K562 (cell line): Measurements from ENCODE around the gene ZBTB46. TPM values are rescaled to one million over a fixed set of nuclear protein-coding genes. Genes with fewer than 3 reads are reported as not detected.
A peak's percentile ranks its signal among the peaks of the same experiment; 100 is the strongest.

Experiments
- BRD9 ChIP-seq: fragments of 450-650 bp; IDR thresholded peaks from 2 replicates; pipeline ENCODE4 v1.6.1; 2018; ENCODE audit warnings: low read depth; ENCODE audit not compliant: partially characterized antibody
- CAMTA2 ChIP-seq: fragments of 250-450 bp; sonication (Bioruptor Pico); conservative IDR thresholded peaks from 2 replicates; pipeline ENCODE4 v1.5.1; 2022
- DACH1 ChIP-seq: fragments of 450-650 bp; IDR thresholded peaks from 2 replicates; pipeline ENCODE4 v1.6.1; 2018; ENCODE audit not compliant: partially characterized antibody
- DDX20 ChIP-seq: fragments of 450-650 bp; IDR thresholded peaks from 2 replicates; pipeline ENCODE4 v1.6.1; 2016; ENCODE audit warnings: missing genetic modification characterization, low read depth, mild to moderate bottlenecking, missing compliant biosample characterization, moderate library complexity
- KAT8 ChIP-seq: fragments of 450-650 bp; IDR thresholded peaks from 2 replicates; pipeline ENCODE4 v1.6.1; 2016; ENCODE audit warnings: low read depth, mild to moderate bottlenecking
- MCM5 ChIP-seq: fragments of 450-650 bp; IDR thresholded peaks from 2 replicates; pipeline ENCODE4 v1.6.1; 2016; ENCODE audit warnings: low read depth
- MTA1 ChIP-seq: fragments of 450-650 bp; IDR thresholded peaks from 2 replicates; pipeline ENCODE4 v1.6.1; 2017; ENCODE audit warnings: borderline replicate concordance
- SMAD3 ChIP-seq: fragments of 450-650 bp; formaldehyde crosslinking; conservative IDR thresholded peaks from 2 replicates; pipeline ENCODE4 v1.4.0; 2020; ENCODE audit warnings: mild to moderate bottlenecking
- TRIM25 ChIP-seq: fragments of 450-650 bp; IDR thresholded peaks from 2 replicates; pipeline ENCODE4 v1.7.0; 2016; ENCODE audit warnings: borderline replicate concordance
- ZBTB5 ChIP-seq: fragments of 450-650 bp; IDR thresholded peaks from 2 replicates; pipeline ENCODE4 v1.6.1; 2017; ENCODE audit warnings: antibody characterized with exemption
- ZNF444 ChIP-seq: fragments of 250-450 bp; sonication (Bioruptor Pico); IDR thresholded peaks from 2 replicates; pipeline ENCODE4 v1.4.0; 2020; ENCODE audit warnings: mild to moderate bottlenecking, moderate library complexity
- ZNF780A ChIP-seq: fragments of 250-450 bp; sonication (Bioruptor Pico); IDR thresholded peaks from 2 replicates; pipeline ENCODE4 v1.5.0; 2021; ENCODE audit warnings: mild to moderate bottlenecking
- polyA plus RNA-seq, 8 experiments: library from polyadenylated mRNA; depleted of rRNA in 4 of 8; stranded (reverse) in 5 of 8; unstranded in 3 of 8; fragments of >200 nt; fragmentation: Nextera tagmentation in 2 of 8; fragmentation: Illumina TruSeq in 1 of 8; extraction: Ambion mirVana in 2 of 8; extraction: Trizol in 1 of 8; gene quantifications; 2 replicates each; pipeline versions ENCODE4 v1.2.1 to v1.2.3, GENCODE V29; 2011 to 2014; ENCODE audit warnings: inconsistent platforms in 1 of 8, missing spikeins in 1 of 8
- total RNA-seq, 7 experiments: library from RNA; depleted of rRNA in 6 of 7; stranded (reverse); fragments of >200 nt in 6 of 7; fragmentation: Illumina TruSeq in 2 of 7; extraction: Trizol in 2 of 7; gene quantifications; 2 replicates each; pipeline versions ENCODE4 v1.2.1 to v1.2.3, GENCODE V29; 2011 to 2021; ENCODE audit warnings: low replicate concordance in 1 of 7
- TF ChIP-seq, protein P1 (sequence below), 3 experiments: fragments of 200-800 bp in 1 of 3; sonication (Bioruptor generic) in 1 of 3; sonication (generic) in 1 of 3; formaldehyde crosslinking in 1 of 3; IDR thresholded peaks; 2 replicates each; pipeline versions ENCODE4 v1.6.1 to v1.8.0; 2016 to 2022; ENCODE audit warnings: mild to moderate bottlenecking in 2 of 3, missing compliant biosample characterization in 2 of 3, missing genetic modification characterization in 2 of 3, missing genetic modification reagents in 1 of 3

Gene ZBTB46
- total and polyA plus RNA-seq, 9 of the 15 experiments (the other 6 are each of a cell fraction or from before 2014, with no cell fraction given) = 0.29 to 4.1 (median 1.1) TPM

GRCh38 chr20:63846888-63847236, 15.8 kb upstream of the ZBTB46 start (continued):
- peak; percentile 94; the same call in 1 of the 2 replicates for TF ChIP-seq TRIM25
- TF ChIP-seq MTA1 = no peak
- no peak for TF ChIP-seq CAMTA2 (CRISPR knock-in tag)
- TF ChIP-seq DACH1 = no peak
- no peak for TF ChIP-seq ZNF444
- no peak for TF ChIP-seq KAT8
- peak; percentile 46 for TF ChIP-seq BRD9
- no peak for TF ChIP-seq DDX20 (tag)
- TF ChIP-seq, protein P1, sequence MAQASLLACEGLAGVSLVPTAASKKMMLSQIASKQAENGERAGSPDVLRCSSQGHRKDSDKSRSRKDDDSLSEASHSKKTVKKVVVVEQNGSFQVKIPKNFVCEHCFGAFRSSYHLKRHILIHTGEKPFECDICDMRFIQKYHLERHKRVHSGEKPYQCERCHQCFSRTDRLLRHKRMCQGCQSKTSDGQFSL (CRISPR knock-in tag; IDR thresholded peaks at IDR 0.05) = peak; percentile 10; the same call in 1 of the 2 replicates
- TF ChIP-seq, protein P1 (tag; IDR thresholded peaks at IDR 0.05) = no peak
- peak; percentile 71 for TF ChIP-seq ZBTB5
- no peak for TF ChIP-seq SMAD3 (CRISPR knock-in tag)
- no peak for TF ChIP-seq MCM5
- TF ChIP-seq ZNF780A (CRISPR knock-in tag) = no peak
